Muscle layer of colon (tissue), 2 donors: Measurements from ENCODE around the gene PRSS3.
"Not testable (repeated sequence)": the region's sequence is repeated elsewhere in the genome, so short reads cannot be mapped to it uniquely, and the experiment has no call there.

Experiments used
- H3K27ac ChIP-seq: one replicate; pipeline ENCODE4 v1.7.0; 2013; ENCODE audit warnings: low read depth, mild to moderate bottlenecking, low read length, moderate library complexity
- H3K27me3 ChIP-seq, 2 donors: one replicate each; pipeline ENCODE4 v1.7.0; 2013; ENCODE audit warnings: low read length in 2 of 2, mild to moderate bottlenecking in 2 of 2; ENCODE audit not compliant: insufficient read depth in 2 of 2, control insufficient read depth in 1 of 2
- H3K36me3 ChIP-seq: one replicate; pipeline ENCODE4 v1.7.0; 2013; ENCODE audit warnings: mild to moderate bottlenecking, low read length; ENCODE audit not compliant: insufficient read depth
- H3K4me1 ChIP-seq: one replicate; pipeline ENCODE4 v1.7.0; 2013; ENCODE audit warnings: mild to moderate bottlenecking, low read length; ENCODE audit not compliant: insufficient read depth
- H3K4me3 ChIP-seq, 2 donors: one replicate each; pipeline ENCODE4 v1.7.0; 2013; ENCODE audit warnings: low read length in 2 of 2, low read depth in 1 of 2, mild to moderate bottlenecking in 1 of 2, moderate library complexity in 1 of 2
- H3K9ac ChIP-seq: one replicate; pipeline ENCODE4 v1.7.0; 2013; ENCODE audit warnings: low read length
- H3K9me3 ChIP-seq: one replicate; pipeline ENCODE4 v1.7.0; 2013; ENCODE audit warnings: mild to moderate bottlenecking, low read length
- donor health status: abdominal sarcoma.
- donor health status: Adenocarcinoma of cecum.

The PRSS3 gene

DNA sequence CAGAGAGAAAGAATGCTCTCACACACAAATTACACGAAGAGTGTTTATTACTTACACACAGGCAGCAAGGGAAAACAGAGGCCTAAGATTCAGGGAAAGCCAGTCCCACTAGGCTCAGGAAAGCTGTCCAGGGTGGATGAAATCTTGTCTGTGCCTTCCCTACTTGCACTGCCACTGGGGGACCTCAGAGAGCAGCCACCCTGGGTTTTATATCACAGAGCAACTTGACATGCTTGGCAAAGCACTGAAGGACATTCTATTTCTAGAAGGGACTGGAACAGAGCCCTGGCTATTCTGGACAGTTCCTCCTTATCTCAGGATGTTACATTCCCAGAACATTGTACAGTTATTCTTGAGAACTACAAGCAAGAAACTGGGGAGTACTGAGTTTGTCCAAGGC is 7.5 kb upstream of the PRSS3 start:
- no peaks in the 10 kb centered on the region for H3K9me3 ChIP-seq
- no peaks in the 10 kb centered on the region for H3K4me1 ChIP-seq
- no peak overlapping the region for H3K27ac ChIP-seq
- no peaks in the 10 kb centered on the region for H3K36me3 ChIP-seq
- no peaks in the 10 kb centered on the region for H3K27me3 ChIP-seq
- H3K4me3 ChIP-seq: no peak overlapping the region
- H3K9ac ChIP-seq: no peak overlapping the region

DNA sequence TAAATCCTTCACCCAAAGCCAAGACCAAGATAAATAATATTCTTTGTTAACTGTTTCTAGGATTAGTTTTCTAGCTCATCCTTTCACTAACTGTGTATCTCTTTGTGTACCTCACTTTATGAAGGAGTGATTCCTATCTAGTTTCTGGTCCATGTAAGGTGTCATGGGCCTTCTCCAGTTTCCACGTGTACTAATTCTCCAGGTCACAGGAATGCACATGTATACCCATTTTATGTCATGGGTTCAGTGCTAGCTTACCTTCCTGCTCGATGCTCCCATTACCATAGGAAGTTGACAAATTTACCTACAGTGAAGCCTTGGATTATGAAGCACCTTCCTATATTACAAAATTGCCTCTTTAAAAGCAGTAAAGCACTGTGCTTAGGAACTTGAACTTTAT is 5.9 kb upstream of the PRSS3 start:
- not testable (repeated sequence) for H3K4me1 ChIP-seq, H3K4me3 ChIP-seq, H3K27ac ChIP-seq, H3K27me3 ChIP-seq, H3K9ac ChIP-seq, H3K36me3 ChIP-seq, H3K9me3 ChIP-seq

DNA sequence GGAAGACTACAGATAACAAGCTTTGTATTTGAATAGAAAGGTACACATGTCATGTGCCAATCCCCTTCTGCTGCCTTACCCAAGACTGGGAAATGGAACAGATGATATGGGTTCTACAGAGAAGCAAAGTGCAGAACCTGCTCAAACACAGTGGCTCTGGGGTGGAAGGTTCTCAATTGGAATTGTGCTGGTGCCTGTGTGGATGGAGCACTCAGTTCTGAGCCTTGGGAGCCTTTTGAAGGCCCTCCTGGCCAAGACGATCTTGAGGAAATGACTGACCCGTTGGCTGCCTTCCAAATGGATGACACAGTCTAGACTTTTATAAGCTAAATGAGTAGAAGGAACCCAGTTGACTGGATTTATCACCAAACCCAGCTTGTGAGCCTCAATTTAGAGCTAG is 4.2 kb upstream of the PRSS3 start:
- Histone ChIP-seq H3K9ac (no peak overlapping the region), H3K27me3 (no peaks in the 10 kb centered on the region), H3K9me3 (no peaks in the 10 kb centered on the region), H3K36me3 (no peaks in the 10 kb centered on the region), H3K4me1 (no peaks in the 10 kb centered on the region), H3K27ac (no peak overlapping the region), H3K4me3 (no peak overlapping the region)

GRCh38 chr9:33793496-33793895 is 1.9 kb upstream of the PRSS3 start:
- H3K4me1 ChIP-seq, H3K27me3 ChIP-seq, H3K9ac ChIP-seq, H3K36me3 ChIP-seq, H3K27ac ChIP-seq, H3K4me3 ChIP-seq, H3K9me3 ChIP-seq: not testable (repeated sequence)

DNA sequence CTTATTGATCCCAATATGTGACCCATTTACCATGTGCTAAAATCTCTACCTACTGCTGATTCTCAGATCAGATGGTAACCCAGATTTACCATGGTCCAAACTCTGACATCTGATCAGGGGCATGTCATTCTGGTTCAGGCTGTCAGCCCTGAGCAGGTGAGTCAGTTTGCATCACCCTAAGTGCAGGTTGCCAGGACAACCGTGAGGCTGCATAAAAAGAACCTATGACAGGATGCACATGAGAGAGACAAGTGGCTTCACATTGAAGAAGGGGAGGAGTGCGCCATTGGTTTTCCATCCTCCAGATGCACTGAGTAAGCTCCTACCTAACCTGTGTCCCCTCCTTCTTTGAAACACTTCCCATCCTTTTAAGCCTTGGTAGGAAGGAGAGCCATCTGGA is 801 bp upstream of the PRSS3 start:
- Histone ChIP-seq H3K9me3 (no peaks in the 10 kb centered on the region), H3K4me1 (no peaks in the 10 kb centered on the region), H3K4me3 (no peak overlapping the region), H3K9ac (no peak overlapping the region), H3K27me3 (no peaks in the 10 kb centered on the region), H3K27ac (no peak overlapping the region), H3K36me3 (no peaks in the 10 kb centered on the region)

GRCh38 chr9:33795819-33796218 is 458 bp downstream of the PRSS3 start:
- no peaks in the 10 kb centered on the region for H3K36me3 ChIP-seq
- H3K27me3 ChIP-seq: no peaks in the 10 kb centered on the region
- H3K9me3 ChIP-seq: no peaks in the 10 kb centered on the region
- H3K9ac ChIP-seq: no peak overlapping the region
- H3K4me1 ChIP-seq: no peaks in the 10 kb centered on the region
- no peak overlapping the region for H3K27ac ChIP-seq
- no peak overlapping the region for H3K4me3 ChIP-seq

DNA sequence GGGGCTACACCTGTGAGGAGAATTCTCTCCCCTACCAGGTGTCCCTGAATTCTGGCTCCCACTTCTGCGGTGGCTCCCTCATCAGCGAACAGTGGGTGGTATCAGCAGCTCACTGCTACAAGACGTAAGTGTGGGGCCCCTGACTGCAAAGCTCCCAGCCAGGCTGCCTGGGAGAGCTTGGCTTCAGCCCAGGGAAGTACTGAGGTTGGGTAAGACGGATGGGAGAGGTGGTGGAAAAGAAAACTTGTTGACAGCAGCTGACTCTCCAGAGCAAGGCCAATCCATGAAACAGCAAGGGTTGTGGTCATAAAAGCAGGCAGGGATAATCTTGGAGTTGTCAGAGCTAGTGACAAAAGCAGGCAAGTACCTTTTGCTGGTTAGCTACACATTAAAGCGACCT is 1.3 kb downstream of the PRSS3 start:
- not testable (repeated sequence) for H3K27ac ChIP-seq, H3K9me3 ChIP-seq, H3K4me3 ChIP-seq, H3K27me3 ChIP-seq, H3K4me1 ChIP-seq, H3K9ac ChIP-seq, H3K36me3 ChIP-seq

GRCh38 chr9:33797837-33798236 is 2.5 kb downstream of the PRSS3 start:
- Histone ChIP-seq H3K4me3 (no peak overlapping the region), H3K4me1 (no peaks in the 10 kb centered on the region), H3K36me3 (no peaks in the 10 kb centered on the region), H3K9me3 (no peaks in the 10 kb centered on the region), H3K9ac (no peak overlapping the region), H3K27ac (no peak overlapping the region), H3K27me3 (no peaks in the 10 kb centered on the region)

- no peaks in the 10 kb centered on the region for H3K36me3 ChIP-seq
- no peaks in the 10 kb centered on the region for H3K27me3 ChIP-seq
- no peaks in the 10 kb centered on the region for H3K4me1 ChIP-seq
- H3K9me3 ChIP-seq: no peaks in the 10 kb centered on the region
- no peak overlapping the region for H3K27ac ChIP-seq
- no peak overlapping the region for H3K4me3 ChIP-seq
- no peak overlapping the region for H3K9ac ChIP-seq
Observed at GRCh38 chr9:33798545-33798944, 3.2 kb downstream of the PRSS3 start.

DNA sequence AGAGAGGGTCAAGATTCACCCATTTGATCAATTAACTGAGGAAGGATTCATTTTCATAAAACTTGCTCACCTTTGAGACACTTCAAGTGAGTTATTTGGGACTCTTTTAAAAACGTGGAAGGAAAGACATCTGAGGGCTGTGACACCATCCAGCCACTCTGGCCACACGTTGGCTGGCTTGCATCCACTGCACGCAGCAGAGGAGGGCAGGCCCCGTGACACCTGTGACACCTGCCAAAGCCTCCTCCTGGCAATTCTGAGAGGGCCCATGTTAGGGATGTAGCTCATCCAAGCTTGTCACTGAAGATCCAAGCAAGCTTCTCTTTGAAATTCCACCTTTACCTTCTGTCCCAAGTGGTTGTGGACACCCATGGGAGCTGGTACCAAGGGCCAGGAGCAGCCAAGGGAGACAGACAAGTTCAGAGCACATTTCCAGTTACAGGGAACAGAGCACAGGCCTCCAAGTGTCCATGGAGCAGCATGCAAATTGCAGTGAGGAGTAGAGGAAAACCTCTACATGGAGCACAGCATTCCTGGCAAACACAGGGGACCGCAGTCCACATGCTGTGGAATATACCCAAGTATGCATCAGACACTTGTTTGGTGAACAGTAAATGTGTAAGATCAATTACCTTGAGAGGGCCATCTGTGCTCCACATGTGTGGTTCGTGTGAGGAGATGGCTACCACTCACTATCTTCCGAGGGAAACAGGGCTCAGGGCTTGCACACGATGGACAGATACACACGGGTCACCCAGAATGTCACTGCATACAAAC is 4.8 kb downstream of the PRSS3 start:
- H3K36me3 ChIP-seq: no peaks in the 10 kb centered on the region

DNA sequence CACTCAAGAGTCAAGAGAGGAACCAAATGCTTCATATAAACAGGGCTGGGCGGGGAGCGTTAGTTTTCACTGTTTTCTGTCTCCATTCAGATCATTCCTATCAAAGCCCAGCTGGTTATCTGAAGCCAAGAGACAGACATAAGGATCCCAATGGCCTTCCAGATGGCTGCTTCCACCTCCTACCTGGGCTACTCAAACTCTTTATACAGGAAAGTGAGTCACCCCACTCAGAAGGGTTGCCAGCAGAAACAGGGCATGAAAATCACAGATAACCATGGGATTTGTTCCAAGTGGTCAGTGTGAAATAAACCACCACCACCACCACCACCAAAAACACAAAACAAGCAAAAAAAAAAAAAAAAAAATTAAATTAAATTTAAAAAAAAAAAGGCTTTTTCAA is 5.5 kb downstream of the PRSS3 start:
- no peaks in the 10 kb centered on the region for H3K36me3 ChIP-seq
- H3K4me1 ChIP-seq: no peaks in the 10 kb centered on the region
- no peaks in the 10 kb centered on the region for H3K9me3 ChIP-seq
- no peak overlapping the region for H3K4me3 ChIP-seq
- no peaks in the 10 kb centered on the region for H3K27me3 ChIP-seq
- no peak overlapping the region for H3K9ac ChIP-seq
- H3K27ac ChIP-seq: no peak overlapping the region

More for the DNA sequence above, 4.8 kb downstream of the PRSS3 start:
- no peak overlapping the region for H3K27ac ChIP-seq
- no peaks in the 10 kb centered on the region for H3K27me3 ChIP-seq
- no peak overlapping the region for H3K9ac ChIP-seq
- no peak overlapping the region for H3K4me3 ChIP-seq
- H3K9me3 ChIP-seq: no peaks in the 10 kb centered on the region
- no peaks in the 10 kb centered on the region for H3K4me1 ChIP-seq

GRCh38 chr9:33801943-33802500 is 6.7 kb downstream of the PRSS3 start:
- H3K4me1 ChIP-seq, H3K27me3 ChIP-seq, H3K9ac ChIP-seq, H3K36me3 ChIP-seq, H3K9me3 ChIP-seq, H3K27ac ChIP-seq, H3K4me3 ChIP-seq: not testable (repeated sequence)
